ENCODE measurements around the gene HBP1. TPM values are rescaled to one million over a fixed set of nuclear protein-coding genes. Genes with fewer than 3 reads are reported as not detected.

HBP1 gene
- total RNA-seq, 2 donors from 2014 or later = 41.1 to 58.0 TPM

DNA sequence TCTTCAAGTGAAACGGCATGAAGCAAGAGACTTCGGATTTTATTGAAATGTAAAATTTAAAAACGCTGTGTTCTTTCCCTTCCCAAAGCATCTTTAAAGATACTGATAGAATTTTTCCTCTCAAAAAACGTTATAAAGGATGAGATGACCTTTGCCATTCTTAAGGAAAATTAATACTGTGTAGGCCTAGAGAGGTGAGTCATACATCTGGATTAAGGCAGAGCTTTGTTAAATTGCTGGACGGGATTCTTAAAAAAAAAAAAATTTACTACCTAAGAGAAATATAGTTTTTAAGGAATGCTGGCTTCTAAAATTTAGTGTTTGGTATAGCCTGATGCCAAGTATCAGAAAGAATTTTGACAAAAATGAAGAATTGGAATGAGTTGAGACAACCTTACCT lies 6.3 kb upstream of the HBP1 start:
- no peak overlapping the region for H3K27ac Mint-ChIP-seq
- H3K36me3 Mint-ChIP-seq (ENCODE audit: insufficient read depth in 2 of 2) = no peaks in the 10 kb centered on the region
- no peak overlapping the region for H3K4me3 Mint-ChIP-seq
- H3K9me3 Mint-ChIP-seq = no peaks in the 10 kb centered on the region
- ATAC-seq (replicated peaks in 1 of 2) (no peak), DNase-seq (no peak)
- peaks cover 14% of the 10 kb centered on the region for H3K4me1 Mint-ChIP-seq (ENCODE audit: low read depth)
- peaks cover 7% of the 10 kb centered on the region for H3K27me3 Mint-ChIP-seq (ENCODE audit: low read depth)

DNA sequence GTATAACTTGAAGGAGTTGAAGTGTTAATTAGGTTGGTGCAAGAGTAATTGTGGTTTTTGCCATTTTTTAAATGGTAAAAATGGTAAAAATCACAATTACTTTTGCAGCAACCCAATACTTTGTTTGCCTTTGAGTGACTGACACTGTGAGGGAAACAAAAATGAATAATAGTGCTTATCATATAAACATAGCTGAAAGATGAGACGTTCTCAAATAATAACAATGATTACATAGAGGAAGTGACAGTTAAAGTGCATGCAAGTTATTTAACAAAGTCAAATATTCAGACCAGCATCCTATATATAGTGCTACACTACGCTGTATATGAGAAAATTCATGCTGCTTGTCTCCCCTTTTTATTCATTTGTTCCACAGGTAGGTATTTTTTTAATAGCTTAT lies 4.7 kb upstream of the HBP1 start:
- no peaks in the 10 kb centered on the region for H3K9me3 Mint-ChIP-seq
- H3K4me3 Mint-ChIP-seq = no peak overlapping the region
- peaks cover 2 to 3% of the 10 kb centered on the region in 2 donors for H3K36me3 Mint-ChIP-seq (ENCODE audit: insufficient read depth in 2 of 2)
- DNase-seq = no peak
- H3K27me3 Mint-ChIP-seq (ENCODE audit: low read depth) = peaks cover 7% of the 10 kb centered on the region
- peaks cover 16% of the 10 kb centered on the region for H3K4me1 Mint-ChIP-seq (ENCODE audit: low read depth)
- no peak for ATAC-seq (replicated peaks in 1 of 2)
- H3K27ac Mint-ChIP-seq = no peak overlapping the region

DNA sequence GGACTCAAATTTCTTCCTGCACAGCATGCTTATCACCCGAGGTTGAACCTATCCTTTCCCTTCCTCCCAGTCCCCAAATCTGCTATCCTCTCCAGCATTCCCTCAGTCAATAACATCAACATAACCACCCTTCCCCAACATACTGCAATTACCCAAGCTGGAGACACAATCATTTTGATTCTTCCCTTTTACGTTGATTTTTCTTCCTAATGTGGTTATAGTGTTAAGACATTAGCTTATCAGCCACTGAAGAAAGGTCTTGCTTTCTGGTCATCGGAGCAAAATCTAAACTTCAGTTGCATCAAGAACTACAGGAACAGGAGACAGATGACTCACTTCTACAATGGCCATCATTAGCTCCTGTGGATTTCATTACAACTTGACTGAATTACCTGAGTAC lies 3.5 kb upstream of the HBP1 start:
- peaks cover 2 to 9% of the 10 kb centered on the region in 2 donors for H3K36me3 Mint-ChIP-seq (ENCODE audit: insufficient read depth in 2 of 2)
- no peak overlapping the region for H3K4me3 Mint-ChIP-seq
- H3K27ac Mint-ChIP-seq = no peak overlapping the region
- no peaks in the 10 kb centered on the region for H3K9me3 Mint-ChIP-seq
- peaks cover 7% of the 10 kb centered on the region for H3K27me3 Mint-ChIP-seq (ENCODE audit: low read depth)
- ATAC-seq (replicated peaks in 1 of 2) (no peak), DNase-seq (no peak)
- H3K4me1 Mint-ChIP-seq (ENCODE audit: low read depth) = peaks cover 16% of the 10 kb centered on the region

DNA sequence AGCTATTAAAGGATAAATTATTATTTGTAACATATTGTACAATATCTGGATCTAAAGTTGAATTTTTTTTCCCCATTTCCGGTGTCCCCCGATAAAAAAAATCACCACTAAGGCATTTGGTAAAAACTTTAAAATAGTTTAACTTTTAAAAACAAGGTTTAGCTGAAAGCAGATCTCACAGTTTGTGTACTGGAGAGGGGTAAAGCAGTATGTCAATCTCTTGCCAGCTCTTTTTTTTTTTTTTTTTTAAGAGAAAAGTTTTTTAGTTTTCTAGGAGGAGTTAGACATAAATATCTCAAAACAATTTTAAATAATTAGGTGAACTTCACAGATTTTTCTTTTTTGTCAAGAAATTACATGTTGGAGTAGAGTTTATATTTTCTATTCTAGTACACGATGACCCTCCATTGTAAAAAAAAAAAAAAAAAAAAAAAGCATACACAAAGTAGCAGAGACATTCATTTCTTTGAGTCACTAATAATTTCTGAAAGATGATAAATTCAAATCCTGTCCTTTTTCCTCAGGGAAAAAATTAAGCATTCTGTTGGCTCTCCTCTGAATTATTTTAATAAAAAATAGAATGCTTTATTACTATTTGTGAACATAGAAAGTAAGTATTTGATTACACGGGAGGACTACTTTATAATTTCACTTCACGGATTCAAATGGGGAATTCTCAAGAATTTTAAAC lies 1.9 kb upstream of the HBP1 start:
- Mint-ChIP-seq H3K4me3 (peak overlapping the region; percentile 88 to 95), H3K27ac (peak overlapping the region; percentile 98), H3K27me3 (ENCODE audit: low read depth) (peaks cover 7% of the 10 kb centered on the region), H3K36me3 (ENCODE audit: insufficient read depth in 2 of 2) (peaks cover 10% of the 10 kb centered on the region in 2 donors), H3K9me3 (no peaks in the 10 kb centered on the region), H3K4me1 (ENCODE audit: low read depth) (peaks cover 24% of the 10 kb centered on the region)
- DNase-seq = no peak
- ATAC-seq (replicated peaks in 1 of 2) = no peak

DNA sequence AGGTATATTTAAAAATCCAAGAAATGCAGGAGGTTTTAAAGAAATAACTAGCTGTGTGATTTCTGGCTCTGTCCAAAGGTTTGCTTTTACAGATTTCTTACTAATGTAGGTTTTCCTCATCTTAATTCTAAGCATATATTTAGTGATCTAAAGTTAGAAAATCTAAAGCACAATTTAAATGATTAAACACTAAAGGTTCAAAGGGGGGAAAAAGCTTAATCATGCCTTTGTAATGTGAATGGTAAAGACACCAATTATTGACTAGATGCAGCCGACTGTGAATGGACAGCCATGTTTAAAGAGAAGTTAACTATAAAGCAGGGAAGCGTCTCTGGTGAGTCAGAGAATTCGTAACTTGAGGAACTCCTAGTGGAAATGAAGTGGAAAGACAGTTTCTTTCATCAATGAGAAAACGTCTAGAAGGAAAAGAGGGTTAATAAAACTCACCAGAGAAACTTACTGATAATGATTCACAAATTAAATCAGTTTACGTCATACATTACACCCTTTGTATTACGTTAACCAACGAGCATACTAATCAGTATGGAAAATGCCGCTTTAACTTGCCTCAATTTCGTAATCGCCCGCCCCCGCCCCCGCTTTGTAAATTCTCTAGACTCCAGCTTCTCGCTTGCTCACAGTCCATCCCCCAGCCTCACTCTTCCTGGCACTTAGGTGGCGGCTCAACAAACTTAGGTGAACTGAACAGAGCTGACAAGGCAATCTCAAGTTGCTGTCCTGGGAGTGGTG lies 1.1 kb upstream of the HBP1 start:
- ATAC-seq (replicated peaks in 1 of 2) (peak in 1 of 2 donors; percentile 19), DNase-seq (peak in 1 of 2 donors; percentile 24)
- Mint-ChIP-seq H3K9me3 (no peaks in the 10 kb centered on the region), H3K36me3 (ENCODE audit: insufficient read depth in 2 of 2) (peaks cover 10% of the 10 kb centered on the region in 2 donors), H3K27ac (peak overlapping the region; percentile 98), H3K4me1 (ENCODE audit: low read depth) (peaks cover 30% of the 10 kb centered on the region), H3K27me3 (ENCODE audit: low read depth) (peaks cover 7% of the 10 kb centered on the region), H3K4me3 (peak overlapping the region; percentile 88 to 95)

- Mint-ChIP-seq H3K27ac (peak overlapping the region; percentile 98), H3K9me3 (no peaks in the 10 kb centered on the region), H3K36me3 (ENCODE audit: insufficient read depth in 2 of 2) (peaks cover 10 to 15% of the 10 kb centered on the region in 2 donors), H3K4me3 (peak overlapping the region; percentile 88 to 95), H3K4me1 (ENCODE audit: low read depth) (peaks cover 47% of the 10 kb centered on the region), H3K27me3 (ENCODE audit: low read depth) (peaks cover 7% of the 10 kb centered on the region)
- DNase-seq (peak; percentile 93), ATAC-seq (replicated peaks in 1 of 2) (peak; percentile 41)
Observed at GRCh38 chr7:107169120-107170050, 582 bp downstream of the HBP1 start.

DNA sequence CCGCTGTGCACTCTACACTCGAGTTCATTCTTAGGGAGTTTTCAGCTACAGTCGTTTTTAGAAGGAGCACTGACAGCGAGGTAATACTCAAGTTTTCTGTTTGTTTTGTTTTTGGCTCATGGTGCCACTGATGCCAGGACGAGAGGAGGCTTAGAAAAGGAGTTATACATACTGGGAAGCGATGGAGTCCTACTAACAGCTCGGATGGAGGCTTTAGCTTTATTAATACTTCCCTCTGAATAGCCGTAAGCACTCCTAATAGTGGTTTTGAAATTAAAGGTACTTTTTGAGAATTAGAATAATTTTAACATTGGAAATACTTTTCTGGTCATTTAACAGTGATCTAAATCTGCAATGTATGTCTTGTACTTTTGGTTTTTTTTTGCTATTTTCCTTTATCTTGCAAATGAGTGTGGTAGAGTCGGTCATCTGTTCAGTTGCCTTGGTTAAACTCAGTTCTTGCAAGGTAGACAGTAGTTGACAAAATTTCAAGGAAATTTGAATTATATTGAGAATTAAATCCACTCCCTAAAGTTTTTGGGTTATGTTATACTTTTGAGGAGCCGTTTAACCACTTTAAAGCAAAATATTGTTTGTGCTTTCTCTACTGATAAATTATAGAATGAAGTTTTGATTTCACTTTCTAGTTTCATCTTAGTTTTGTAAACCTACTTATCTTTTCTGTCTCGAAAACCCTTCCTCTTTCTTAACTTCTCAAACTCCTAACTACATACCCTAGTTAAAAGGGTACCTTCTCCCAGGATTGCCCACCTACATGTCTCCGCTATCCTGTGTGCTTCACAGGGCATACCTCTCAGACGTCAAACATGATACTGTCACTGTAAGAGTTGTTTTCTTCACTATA lies 1.5 kb downstream of the HBP1 start:
- H3K4me1 Mint-ChIP-seq (ENCODE audit: low read depth) = peaks cover 56% of the 10 kb centered on the region
- no peaks in the 10 kb centered on the region for H3K9me3 Mint-ChIP-seq
- no peak for ATAC-seq (replicated peaks in 1 of 2)
- peak overlapping the region; percentile 83 for H3K27ac Mint-ChIP-seq
- H3K36me3 Mint-ChIP-seq (ENCODE audit: insufficient read depth in 2 of 2) = peaks cover 10 to 17% of the 10 kb centered on the region in 2 donors
- H3K4me3 Mint-ChIP-seq = peak overlapping the region; percentile 88 to 95
- no peak for DNase-seq
- no peaks in the 10 kb centered on the region for H3K27me3 Mint-ChIP-seq (ENCODE audit: low read depth)

DNA sequence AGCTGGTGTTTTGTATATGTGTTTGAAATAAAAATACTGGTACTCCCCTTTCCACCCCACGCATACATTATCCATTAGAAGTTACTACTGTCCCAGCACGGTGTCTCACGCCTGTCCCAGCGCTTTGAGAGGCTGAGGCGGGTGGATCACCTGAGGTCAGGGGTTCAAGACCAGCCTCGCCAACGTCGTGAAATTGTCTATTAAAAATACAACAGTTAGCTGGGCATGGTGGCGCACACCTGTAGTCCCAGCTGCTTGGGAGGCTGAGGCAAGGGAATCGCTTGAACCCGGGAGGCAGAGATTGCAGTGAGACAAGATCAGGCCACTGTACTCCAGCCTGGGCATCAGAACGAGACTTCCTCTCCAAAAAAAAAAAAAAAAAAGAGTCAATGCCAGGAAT lies 2.7 kb downstream of the HBP1 start:
- ATAC-seq (replicated peaks in 1 of 2) = no peak
- no peak for DNase-seq
- H3K27me3 Mint-ChIP-seq (ENCODE audit: low read depth) = no peaks in the 10 kb centered on the region
- peak overlapping the region; percentile 52 to 55 for H3K4me3 Mint-ChIP-seq
- peaks cover 58% of the 10 kb centered on the region for H3K4me1 Mint-ChIP-seq (ENCODE audit: low read depth)
- H3K27ac Mint-ChIP-seq = peak overlapping the region; percentile 34
- H3K36me3 Mint-ChIP-seq (ENCODE audit: insufficient read depth in 2 of 2) = peaks cover 10 to 17% of the 10 kb centered on the region in 2 donors
- H3K9me3 Mint-ChIP-seq = no peaks in the 10 kb centered on the region

- ATAC-seq (replicated peaks in 1 of 2) (no peak), DNase-seq (no peak)
- Mint-ChIP-seq H3K9me3 (no peaks in the 10 kb centered on the region), H3K27me3 (ENCODE audit: low read depth) (no peaks in the 10 kb centered on the region), H3K4me1 (ENCODE audit: low read depth) (peaks cover 56% of the 10 kb centered on the region), H3K27ac (peak overlapping the region; percentile 91), H3K4me3 (peak overlapping the region; percentile 44 to 80), H3K36me3 (ENCODE audit: insufficient read depth in 2 of 2) (peaks cover 10 to 17% of the 10 kb centered on the region in 2 donors)
Observed at GRCh38 chr7:107172276-107173032, 3.7 kb downstream of the HBP1 start.

DNA sequence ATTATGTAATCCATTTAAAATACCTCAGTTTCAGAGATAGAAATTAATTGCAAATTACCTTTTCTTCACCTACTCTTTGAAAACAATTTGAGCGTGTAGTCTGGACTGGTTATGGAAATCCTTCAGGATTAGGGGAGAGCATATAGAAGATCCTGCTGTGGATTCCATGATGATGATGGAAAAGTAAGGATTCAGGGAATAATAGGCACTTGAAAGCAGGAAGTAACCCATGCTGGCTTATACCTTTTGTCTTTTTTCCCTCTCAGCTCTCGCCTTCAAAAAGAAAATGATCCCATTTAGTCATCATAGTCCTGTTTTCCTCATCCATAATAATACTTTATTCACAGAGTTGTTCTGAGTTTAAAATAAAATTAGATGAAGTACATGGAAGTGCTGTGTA lies 4.4 kb downstream of the HBP1 start:
- ATAC-seq (replicated peaks in 1 of 2) (no peak), DNase-seq (no peak)
- no peaks in the 10 kb centered on the region for H3K9me3 Mint-ChIP-seq
- no peaks in the 10 kb centered on the region for H3K27me3 Mint-ChIP-seq (ENCODE audit: low read depth)
- H3K36me3 Mint-ChIP-seq (ENCODE audit: insufficient read depth in 2 of 2) = peaks cover 10 to 17% of the 10 kb centered on the region in 2 donors
- H3K4me3 Mint-ChIP-seq = peak overlapping the region; percentile 44 to 80
- peaks cover 54% of the 10 kb centered on the region for H3K4me1 Mint-ChIP-seq (ENCODE audit: low read depth)
- H3K27ac Mint-ChIP-seq = peak overlapping the region; percentile 91

- no peaks in the 10 kb centered on the region for H3K27me3 Mint-ChIP-seq (ENCODE audit: low read depth)
- H3K9me3 Mint-ChIP-seq = no peaks in the 10 kb centered on the region
- H3K36me3 Mint-ChIP-seq (ENCODE audit: insufficient read depth in 2 of 2) = peaks cover 8 to 16% of the 10 kb centered on the region in 2 donors
- DNase-seq (peak; percentile 30 to 40), ATAC-seq (replicated peaks in 1 of 2) (peak; percentile 33 to 59)
- peaks cover 54% of the 10 kb centered on the region for H3K4me1 Mint-ChIP-seq (ENCODE audit: low read depth)
- peak overlapping the region; percentile 44 to 80 for H3K4me3 Mint-ChIP-seq
- H3K27ac Mint-ChIP-seq = peak overlapping the region; percentile 91
Observed at GRCh38 chr7:107173691-107174406, 5.0 kb downstream of the HBP1 start.
